ENCODE data around the gene ADAMTS19.

GRCh38 chr5:129766798-129767197 lies 306.7 kb downstream of the ADAMTS19 start:
- no peak for TF ChIP-seq CTCF (IDR thresholded peaks at IDR 0.05)
- TF ChIP-seq POLR2A (IDR thresholded peaks at IDR 0.05): no peak
